DOHH2 (cell line): ENCODE measurements around the gene TRPM5.

Experiments
- H3F3A ChIP-seq: fragments of 200-600 bp; sonication (generic), shearing (Covaris generic); 2 replicates; pipeline ENCODE4 v1.6.0; 2016; ENCODE audit warnings: antibody characterized with exemption, mild to moderate bottlenecking; ENCODE audit not compliant: control insufficient read depth, insufficient read depth
- H3K27ac ChIP-seq: fragments of 200-600 bp; sonication (generic); 2 replicates; pipeline ENCODE4 v1.5.1; 2014; ENCODE audit warnings: low read depth, mild to moderate bottlenecking, low read length, moderate library complexity
- H3K27me3 ChIP-seq: fragments of 200-600 bp; sonication (generic); 2 replicates; pipeline ENCODE4 v1.6.1; 2014; ENCODE audit warnings: mild to moderate bottlenecking, low read length, mixed read lengths; ENCODE audit not compliant: control insufficient read depth
- H3K36me3 ChIP-seq: fragments of 200-600 bp; sonication (generic); 2 replicates; pipeline ENCODE4 v1.6.1; 2014; ENCODE audit warnings: mild to moderate bottlenecking, low read length, moderate library complexity, mixed read lengths; ENCODE audit not compliant: control insufficient read depth
- H3K4me1 ChIP-seq: fragments of 200-600 bp; sonication (generic); 2 replicates; pipeline ENCODE4 v1.6.1; 2014; ENCODE audit warnings: mild to moderate bottlenecking, low read length, mixed read lengths; ENCODE audit not compliant: control insufficient read depth
- H3K4me2 ChIP-seq: fragments of 200-600 bp; sonication (generic); 2 replicates; pipeline ENCODE4 v1.6.0; 2014; ENCODE audit warnings: mild to moderate bottlenecking, low read length, moderate library complexity
- H3K4me3 ChIP-seq: fragments of 200-600 bp; sonication (generic); 2 replicates; pipeline ENCODE4 v1.5.1; 2014; ENCODE audit warnings: mild to moderate bottlenecking, low read length, mixed read lengths
- H3K79me2 ChIP-seq: fragments of 200-600 bp; sonication (generic); 2 replicates; pipeline ENCODE4 v1.6.1; 2014; ENCODE audit warnings: mild to moderate bottlenecking, low read length, mixed read lengths; ENCODE audit not compliant: control insufficient read depth
- H3K9me2 ChIP-seq: fragments of 200-600 bp; sonication (generic); replicated peaks from 2 replicates; pipeline ENCODE4 v1.6.1; 2014; ENCODE audit warnings: mild to moderate bottlenecking, low read length, mixed read lengths; ENCODE audit not compliant: control insufficient read depth
- H3K9me3 ChIP-seq: fragments of 200-600 bp; sonication (generic); 2 replicates; pipeline ENCODE4 v1.6.1; 2014; ENCODE audit warnings: antibody characterized with exemption, low read length, mixed read lengths; ENCODE audit not compliant: control insufficient read depth, insufficient read depth
- H4K20me1 ChIP-seq: fragments of 200-600 bp; sonication (generic); 2 replicates; pipeline ENCODE4 v1.6.0; 2014; ENCODE audit warnings: low read depth, mild to moderate bottlenecking, antibody characterized with exemption, low read length, moderate library complexity; ENCODE audit not compliant: control insufficient read depth, insufficient read depth
- EZH2phosphoT487 ChIP-seq: fragments of 200-600 bp; sonication (generic); IDR thresholded peaks from 2 replicates; pipeline ENCODE4 v1.6.1; 2017; ENCODE audit warnings: borderline replicate concordance, mild to moderate bottlenecking, antibody characterized with exemption, low read length, moderate library complexity, mixed read lengths
- TF ChIP-seq, protein P1 (sequence below): fragments of 200-600 bp; sonication (generic); IDR thresholded peaks from one replicate; pipeline ENCODE4 v1.5.1; 2014; ENCODE audit warnings: antibody characterized with exemption, mild to moderate bottlenecking, low read depth, low read length; ENCODE audit not compliant: poor library complexity, severe bottlenecking

The TRPM5 gene

DNA sequence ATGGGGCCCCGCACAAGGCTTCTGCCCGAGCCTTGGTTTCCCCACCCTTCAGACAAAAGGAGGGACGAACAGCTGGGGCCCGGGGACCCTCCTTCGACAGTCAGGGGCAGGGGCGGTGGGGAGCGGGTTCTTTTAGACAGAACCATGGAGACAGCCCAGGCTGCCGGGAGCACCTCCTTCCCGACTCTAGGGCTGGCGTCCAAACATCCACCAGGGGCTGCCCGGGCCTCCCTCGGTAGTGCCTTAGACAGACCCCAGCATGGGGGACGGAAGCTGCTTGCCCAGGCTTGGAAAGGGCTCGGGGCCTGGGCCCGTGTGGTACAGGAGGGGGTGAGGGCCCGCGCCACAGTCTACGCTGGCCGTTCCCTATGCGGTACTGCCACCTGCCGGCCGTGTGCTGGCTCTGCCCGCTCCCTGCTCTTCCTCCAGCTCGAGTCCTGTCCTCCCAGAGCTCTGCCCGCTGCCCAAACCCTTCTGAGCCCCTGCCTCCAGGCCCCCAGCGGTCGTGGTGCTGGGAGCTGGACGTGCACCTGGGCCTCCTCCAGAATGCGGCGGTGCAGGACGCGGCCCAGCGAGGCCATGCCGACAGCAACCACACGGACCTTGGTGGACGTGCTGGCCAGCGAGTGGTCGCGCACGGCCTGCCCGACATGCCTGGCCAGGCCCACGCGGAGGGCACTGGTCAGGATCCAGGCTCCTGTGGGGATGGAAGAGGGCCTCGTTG is 23.6 kb downstream of the TRPM5 start:
- Histone ChIP-seq H3K27me3 (no peaks in the 10 kb centered on the region), H3K4me3 (no peak overlapping the region), H3F3A (no peaks in the 10 kb centered on the region), H3K9me2 (no peaks in the 10 kb centered on the region), H3K9me3 (no peaks in the 10 kb centered on the region), H3K79me2 (no peaks in the 10 kb centered on the region), H3K27ac (no peak overlapping the region), H3K36me3 (no peaks in the 10 kb centered on the region), H4K20me1 (no peaks in the 10 kb centered on the region), H3K4me2 (no peak overlapping the region), H3K4me1 (no peaks in the 10 kb centered on the region)
- TF ChIP-seq EZH2phosphoT487, result no peak
- TF ChIP-seq, protein P1, sequence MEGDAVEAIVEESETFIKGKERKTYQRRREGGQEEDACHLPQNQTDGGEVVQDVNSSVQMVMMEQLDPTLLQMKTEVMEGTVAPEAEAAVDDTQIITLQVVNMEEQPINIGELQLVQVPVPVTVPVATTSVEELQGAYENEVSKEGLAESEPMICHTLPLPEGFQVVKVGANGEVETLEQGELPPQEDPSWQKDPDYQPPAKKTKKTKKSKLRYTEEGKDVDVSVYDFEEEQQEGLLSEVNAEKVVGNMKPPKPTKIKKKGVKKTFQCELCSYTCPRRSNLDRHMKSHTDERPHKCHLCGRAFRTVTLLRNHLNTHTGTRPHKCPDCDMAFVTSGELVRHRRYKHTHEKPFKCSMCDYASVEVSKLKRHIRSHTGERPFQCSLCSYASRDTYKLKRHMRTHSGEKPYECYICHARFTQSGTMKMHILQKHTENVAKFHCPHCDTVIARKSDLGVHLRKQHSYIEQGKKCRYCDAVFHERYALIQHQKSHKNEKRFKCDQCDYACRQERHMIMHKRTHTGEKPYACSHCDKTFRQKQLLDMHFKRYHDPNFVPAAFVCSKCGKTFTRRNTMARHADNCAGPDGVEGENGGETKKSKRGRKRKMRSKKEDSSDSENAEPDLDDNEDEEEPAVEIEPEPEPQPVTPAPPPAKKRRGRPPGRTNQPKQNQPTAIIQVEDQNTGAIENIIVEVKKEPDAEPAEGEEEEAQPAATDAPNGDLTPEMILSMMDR, result peak; percentile 89

- no peaks in the 10 kb centered on the region for H3K9me3 ChIP-seq
- H4K20me1 ChIP-seq, result no peaks in the 10 kb centered on the region
- H3K4me1 ChIP-seq, result no peaks in the 10 kb centered on the region
- H3K79me2 ChIP-seq, result no peaks in the 10 kb centered on the region
- H3K27me3 ChIP-seq, result no peaks in the 10 kb centered on the region
- H3K36me3 ChIP-seq, result no peaks in the 10 kb centered on the region
- no peaks in the 10 kb centered on the region for H3F3A ChIP-seq
- H3K27ac ChIP-seq, result no peak overlapping the region
- TF ChIP-seq, protein P1, result peak; percentile 69
- no peak for TF ChIP-seq EZH2phosphoT487
- no peak overlapping the region for H3K4me3 ChIP-seq
- no peak overlapping the region for H3K4me2 ChIP-seq
- no peaks in the 10 kb centered on the region for H3K9me2 ChIP-seq
These were observed 24.4 kb downstream of the TRPM5 start for GRCh38 chr11:2419638-2420501.

DNA sequence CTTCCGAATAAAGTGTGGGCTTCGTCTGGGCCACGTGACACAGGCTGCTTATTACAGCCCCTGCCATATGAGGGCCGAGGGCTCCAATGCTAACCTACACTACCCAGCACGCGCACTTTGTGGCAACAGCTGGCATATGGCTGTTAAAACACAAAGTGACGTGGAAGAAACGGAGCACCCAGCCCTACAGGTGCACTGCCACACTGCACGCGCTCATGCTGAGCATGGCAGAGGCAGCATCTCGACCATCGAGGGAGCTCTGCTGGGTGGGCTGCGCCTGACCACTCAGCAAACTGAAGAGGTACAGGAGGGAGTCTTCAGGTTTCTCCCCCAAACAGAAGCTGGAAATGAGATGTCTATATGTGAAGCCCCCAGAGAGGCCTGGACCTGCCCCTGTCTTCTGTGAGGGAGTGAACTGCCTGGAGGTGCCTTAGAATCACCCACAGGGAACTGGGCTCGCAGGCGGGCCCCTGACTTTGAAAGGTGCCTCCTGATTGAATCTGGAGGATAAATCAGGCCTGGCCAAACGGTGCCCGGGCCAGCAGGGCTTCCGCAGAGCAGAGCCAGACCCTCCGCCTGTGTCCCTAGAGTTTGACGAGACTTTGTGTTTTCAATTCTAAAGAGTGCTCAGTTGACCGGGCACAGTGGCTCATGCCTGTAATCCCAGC is 25.5 kb downstream of the TRPM5 start:
- Histone ChIP-seq H3F3A (no peaks in the 10 kb centered on the region), H3K4me2 (no peak overlapping the region), H3K79me2 (no peaks in the 10 kb centered on the region), H4K20me1 (no peaks in the 10 kb centered on the region), H3K27me3 (no peaks in the 10 kb centered on the region), H3K27ac (no peak overlapping the region), H3K9me3 (no peaks in the 10 kb centered on the region), H3K4me3 (no peak overlapping the region), H3K4me1 (no peaks in the 10 kb centered on the region), H3K9me2 (no peaks in the 10 kb centered on the region), H3K36me3 (no peaks in the 10 kb centered on the region)
- TF ChIP-seq, protein P1, result no peak
- TF ChIP-seq EZH2phosphoT487, result no peak
